Activated CD4-positive, alpha-beta T cell treated with anti-CD3 and anti-CD28 coated beads, Interleukin-10, Interleukin-2, amounts not matched to agents 100 ng/mL and 50 ng/mL, durations not matched to agents 16 hours and 8 hours (primary cell): Measurements from ENCODE around the gene EDA2R.
A peak's percentile ranks its signal among the peaks of the same experiment; 100 is the strongest.

Experiments
- DNase-seq: peaks from one replicate; pipeline ENCODE4 v3.0.0-alpha.2; 2020

Gene EDA2R, protein sequence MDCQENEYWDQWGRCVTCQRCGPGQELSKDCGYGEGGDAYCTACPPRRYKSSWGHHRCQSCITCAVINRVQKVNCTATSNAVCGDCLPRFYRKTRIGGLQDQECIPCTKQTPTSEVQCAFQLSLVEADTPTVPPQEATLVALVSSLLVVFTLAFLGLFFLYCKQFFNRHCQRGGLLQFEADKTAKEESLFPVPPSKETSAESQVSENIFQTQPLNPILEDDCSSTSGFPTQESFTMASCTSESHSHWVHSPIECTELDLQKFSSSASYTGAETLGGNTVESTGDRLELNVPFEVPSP

GRCh38 chrX:66638591-66639500 is at the start of gene EDA2R:
TSS of gene EDA2R (minus strand) at chrX:66639078. CDS start at chrX:66616020, 23,058 bp downstream.
- peak; percentile 37 for DNase-seq

DNA sequence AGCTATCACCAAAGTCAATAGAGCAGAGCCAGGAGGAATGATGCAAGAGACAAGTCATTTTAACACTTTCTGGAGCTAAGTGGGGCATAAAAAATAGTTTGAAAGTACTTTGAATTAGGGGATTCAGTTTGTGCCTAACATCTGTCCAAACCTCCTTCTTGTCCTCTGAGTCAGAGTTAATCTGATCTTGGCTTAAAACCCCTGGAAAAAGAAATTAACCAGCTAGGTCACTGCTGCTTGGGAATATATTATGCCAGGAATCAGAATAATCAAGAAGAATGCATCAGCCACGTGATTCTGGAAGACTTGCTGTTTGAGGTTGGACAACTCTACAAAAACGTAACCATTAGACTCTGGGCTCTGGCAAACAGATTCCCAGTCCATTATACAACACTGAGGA is 45.3 kb upstream of the EDA2R start:
- DNase-seq, result no peak

- no peak for DNase-seq
Observed at GRCh38 chrX:66680451-66680850, 41.6 kb upstream of the EDA2R start.

GRCh38 chrX:66677430-66677829 is 38.6 kb upstream of the EDA2R start:
- no peak for DNase-seq

DNA sequence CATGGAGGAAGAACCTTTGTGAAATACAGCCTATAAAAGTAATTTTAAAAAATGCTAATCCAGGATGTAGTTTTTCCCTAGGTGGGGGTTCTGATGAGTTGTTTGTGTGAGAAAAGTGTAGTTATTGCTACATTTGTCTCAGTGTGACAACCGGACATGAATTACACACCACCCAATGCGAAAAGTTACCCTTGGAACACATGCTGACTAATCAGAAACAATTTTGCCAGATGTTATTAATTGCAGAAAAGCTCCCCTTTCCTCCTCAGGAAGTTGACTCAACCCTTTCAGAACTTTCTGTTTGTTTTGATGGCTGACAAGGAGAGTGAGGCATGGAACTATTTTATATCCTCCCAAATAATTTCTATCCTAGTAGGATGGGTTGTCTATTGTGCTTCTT is 38.1 kb upstream of the EDA2R start:
- DNase-seq, result no peak

DNA sequence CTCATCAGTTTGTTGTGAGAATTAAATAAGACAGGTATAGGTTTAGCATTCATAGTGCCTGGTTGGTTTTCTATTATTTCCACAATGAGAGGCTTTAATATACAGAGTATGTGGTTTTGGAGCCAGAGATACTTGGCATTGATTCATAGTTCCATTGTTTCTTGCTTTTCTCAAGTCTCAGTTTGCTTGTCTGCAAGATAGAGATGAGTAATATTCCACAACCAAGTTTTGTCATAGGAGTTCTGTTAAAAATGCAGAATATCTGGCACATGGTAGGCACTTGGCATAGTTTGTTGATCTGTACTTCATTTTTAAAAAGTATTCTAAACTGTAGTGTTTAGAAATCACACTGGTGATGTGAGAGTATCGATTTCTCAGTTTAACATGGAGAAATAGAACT is 37.5 kb upstream of the EDA2R start:
- no peak for DNase-seq

DNA sequence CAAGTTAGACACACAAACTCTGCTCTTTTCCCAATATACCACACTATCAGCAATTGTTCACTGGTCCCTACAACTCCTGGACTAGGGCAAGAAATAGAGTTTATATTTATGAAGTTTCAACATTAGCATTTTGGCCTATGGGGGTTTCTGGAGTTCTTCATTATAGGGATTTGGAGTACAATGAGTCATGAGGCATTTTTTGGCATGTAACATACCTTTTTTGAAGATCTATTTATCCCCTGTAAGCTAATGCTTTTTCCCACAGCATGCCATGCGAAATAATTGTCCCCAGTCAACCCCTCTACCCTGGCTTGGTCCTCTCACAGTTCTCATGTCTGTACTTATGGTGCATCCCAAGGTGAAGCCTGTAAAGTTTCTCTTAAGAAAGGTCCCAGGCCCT is 36.7 kb upstream of the EDA2R start:
- no peak for DNase-seq

GRCh38 chrX:66674506-66674905 is 35.6 kb upstream of the EDA2R start:
- DNase-seq, result no peak

- no peak for DNase-seq
Observed at GRCh38 chrX:66672106-66672505, 33.2 kb upstream of the EDA2R start.

- no peak for DNase-seq
Observed at GRCh38 chrX:66654411-66654810, 15.5 kb upstream of the EDA2R start.

- DNase-seq, result no peak
Observed at GRCh38 chrX:66635360-66635759, 3.5 kb downstream of the EDA2R start.

DNA sequence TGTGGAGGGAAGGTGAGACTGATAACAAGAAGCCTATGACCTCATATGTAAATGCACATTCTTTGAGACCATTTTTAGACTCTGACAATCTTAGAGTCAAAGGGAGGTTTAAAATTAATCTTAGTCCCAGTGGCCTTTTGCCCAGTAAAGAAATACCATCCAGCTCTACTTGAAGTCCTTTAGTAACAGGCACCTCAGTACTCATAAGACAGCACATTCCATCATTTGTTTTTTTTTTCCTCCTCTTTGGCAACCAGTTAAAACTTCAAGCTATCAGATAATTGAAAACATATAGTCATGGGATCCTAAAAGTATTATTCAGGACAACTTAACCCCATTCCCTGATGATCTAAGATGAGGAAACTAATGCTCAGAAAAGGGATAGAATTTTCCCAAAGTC is 4.6 kb downstream of the EDA2R start:
- DNase-seq, result no peak

DNA sequence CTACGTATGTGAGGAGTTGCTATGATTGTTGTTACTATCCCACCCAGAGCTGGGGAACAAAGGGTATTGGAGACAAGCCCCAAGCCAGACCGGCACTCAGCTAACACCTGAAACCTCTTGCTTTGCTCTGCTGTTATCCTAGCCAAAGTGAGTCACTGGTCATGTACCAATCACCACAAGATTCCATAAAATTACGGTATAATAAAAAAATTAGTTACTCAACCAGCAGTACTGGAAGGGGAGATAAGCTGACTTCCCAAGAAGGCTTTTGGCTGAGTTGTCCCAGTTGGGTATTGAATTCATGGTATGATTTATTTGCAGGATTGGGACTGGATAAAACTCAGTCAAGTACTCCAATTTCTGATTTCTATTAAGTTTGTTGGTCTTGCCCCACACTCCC is 5.3 kb downstream of the EDA2R start:
- DNase-seq, result no peak

- DNase-seq, result no peak
Observed at GRCh38 chrX:66632981-66633380, 5.9 kb downstream of the EDA2R start.

DNA sequence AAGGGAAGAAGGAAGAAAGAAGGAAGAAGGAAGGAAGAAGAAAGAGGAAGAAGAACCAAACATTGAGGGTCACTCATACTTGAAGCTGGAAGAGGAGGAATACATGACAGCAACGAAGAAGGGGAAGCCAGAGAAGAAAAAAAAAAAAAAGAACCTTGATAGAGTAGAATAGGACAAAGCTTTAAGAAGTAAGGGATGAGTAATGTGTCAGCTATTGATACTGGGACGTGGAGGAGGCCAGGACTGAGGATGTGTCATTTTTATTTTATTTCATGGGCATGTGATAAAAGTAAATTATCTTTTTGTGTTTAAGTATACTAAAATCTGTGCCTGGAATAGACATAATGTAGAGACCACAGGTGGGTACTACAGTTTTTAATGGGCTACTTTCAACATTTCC is 6.4 kb downstream of the EDA2R start:
- DNase-seq, result no peak

GRCh38 chrX:66625525-66625924 is 13.4 kb downstream of the EDA2R start:
- no peak for DNase-seq

DNA sequence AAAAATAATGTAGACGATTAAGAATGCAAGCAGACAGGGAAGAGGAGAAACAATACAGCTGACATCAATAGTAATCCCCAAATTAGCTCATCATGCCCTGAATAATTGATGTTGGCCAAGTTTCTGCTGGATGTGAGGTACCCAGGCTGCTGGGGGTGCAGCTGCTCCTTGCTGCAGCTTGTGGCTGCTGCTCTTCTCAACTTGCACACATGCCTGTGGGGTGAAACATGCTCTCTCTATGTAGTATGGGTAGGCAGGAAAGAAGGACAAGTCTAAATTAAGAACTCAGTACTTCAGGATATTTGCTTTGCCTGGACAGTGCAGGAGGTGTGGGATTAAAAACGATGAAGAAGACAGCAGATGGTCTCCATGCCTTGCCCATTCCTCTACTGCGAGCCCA is 16.7 kb downstream of the EDA2R start:
- DNase-seq, result no peak

- no peak for DNase-seq
Observed at GRCh38 chrX:66616944-66617343, 21.9 kb downstream of the EDA2R start.

DNA sequence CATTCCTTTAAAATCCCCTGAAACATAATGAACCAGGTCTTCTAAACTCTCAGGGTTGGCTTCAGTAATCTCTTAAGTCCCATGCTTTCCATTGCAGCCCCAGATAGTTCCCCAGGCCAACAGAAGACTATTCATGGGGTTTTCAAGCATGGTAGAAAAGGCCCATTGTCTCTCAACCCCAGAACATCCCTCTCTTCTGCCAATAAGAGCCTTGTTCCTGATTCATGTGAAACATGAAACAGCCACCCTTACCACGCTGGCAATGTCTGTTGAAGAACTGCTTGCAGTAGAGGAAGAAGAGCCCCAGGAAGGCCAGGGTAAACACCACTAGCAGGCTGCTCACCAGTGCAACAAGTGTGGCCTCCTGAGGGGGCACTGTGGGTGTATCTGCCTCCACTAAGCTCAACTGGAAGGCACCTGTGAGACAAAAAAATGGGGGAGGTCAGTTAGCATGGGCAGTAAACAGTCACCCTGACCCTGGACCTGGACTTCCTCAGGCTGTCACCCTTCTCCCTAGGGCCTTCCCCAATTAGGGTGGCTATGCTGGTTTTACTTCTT is 36.4 kb downstream of the EDA2R start:
- DNase-seq, result no peak

DNA sequence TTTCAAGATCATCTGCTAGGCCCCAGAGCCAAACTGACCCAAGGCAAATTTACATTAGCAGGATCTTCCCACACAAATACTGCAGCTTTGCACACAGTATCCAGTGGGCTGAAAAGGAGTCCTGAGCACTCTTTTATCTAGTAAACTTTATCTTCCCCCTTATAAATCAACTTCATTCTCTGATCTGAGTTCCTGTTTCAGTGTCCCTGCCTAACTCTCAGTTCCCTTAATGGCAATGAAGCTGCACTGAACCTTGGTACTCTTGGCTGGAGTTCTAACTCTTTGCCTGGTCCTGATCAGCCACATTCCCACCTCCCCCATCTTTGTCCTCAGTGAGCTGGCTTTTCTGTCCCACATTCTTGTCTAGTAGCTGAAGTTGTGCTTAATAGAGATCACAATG is 37.4 kb downstream of the EDA2R start:
- DNase-seq, result no peak

- DNase-seq, result no peak
Observed at GRCh38 chrX:66579219-66579618, 59.7 kb downstream of the EDA2R start.

DNA sequence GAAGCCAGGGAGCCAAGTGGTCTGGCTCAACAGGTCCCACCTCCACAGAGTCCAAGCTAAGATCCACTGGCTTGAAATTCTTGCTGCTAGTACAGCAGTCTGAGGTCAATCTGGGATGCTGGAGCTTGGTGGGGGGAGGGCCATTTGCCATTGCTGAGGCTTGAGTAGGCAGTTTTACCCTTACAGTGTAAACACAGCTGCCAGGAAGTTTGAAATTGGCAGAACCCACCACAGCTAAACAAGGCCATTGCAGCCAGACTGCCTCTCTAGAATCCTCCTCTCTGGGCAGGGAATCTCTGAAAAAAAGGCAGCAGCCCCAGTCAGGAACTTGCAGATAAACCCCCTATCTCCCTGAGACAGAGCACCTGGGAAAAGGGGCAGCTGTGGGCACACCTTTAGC is 84.9 kb downstream of the EDA2R start:
- DNase-seq, result no peak

- no peak for DNase-seq
Observed at GRCh38 chrX:66547847-66548369, 91.0 kb downstream of the EDA2R start.
